HG02943 (cell line): ENCODE data around the gene RSPH1.

Experiments
- ATAC-seq: cut with Tn5 transposase; IDR thresholded peaks from one replicate; pipeline ENCODE4 v1.9.1; 2021; ENCODE audit warnings: mild to moderate bottlenecking, low read depth, moderate library complexity; ENCODE audit not compliant: unreplicated experiment

RSPH1 gene

DNA sequence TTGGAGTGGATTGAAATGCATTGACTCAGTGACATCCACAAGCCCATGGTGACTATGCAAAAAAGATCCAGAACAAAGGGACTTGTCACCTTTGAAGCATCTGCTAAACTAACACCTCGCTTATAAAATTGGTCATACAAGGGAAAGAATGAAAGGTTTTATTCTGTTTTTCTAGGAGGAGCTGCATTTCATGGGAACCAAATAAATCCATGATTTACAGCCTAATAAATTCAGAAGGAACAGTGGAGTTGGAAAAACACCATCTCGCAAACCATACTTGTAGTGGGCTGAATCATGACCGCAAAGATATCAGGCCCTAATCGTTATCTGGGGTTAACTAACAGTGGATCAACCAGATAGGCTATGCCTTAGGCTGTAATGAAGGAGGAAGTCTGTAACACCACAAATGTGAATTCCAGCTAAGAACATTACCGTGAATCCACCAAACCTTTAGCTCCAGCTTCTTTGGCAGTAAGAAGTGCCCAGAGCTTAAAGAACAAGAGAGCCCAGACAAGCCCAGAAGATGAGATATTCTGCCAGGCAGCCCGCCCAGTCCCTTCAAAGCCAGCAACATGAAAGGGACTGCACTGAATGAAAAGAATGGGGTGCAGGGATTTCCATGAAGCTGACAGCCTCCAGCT, 27.4 kb downstream of the RSPH1 start:
- ATAC-seq = no peak

DNA sequence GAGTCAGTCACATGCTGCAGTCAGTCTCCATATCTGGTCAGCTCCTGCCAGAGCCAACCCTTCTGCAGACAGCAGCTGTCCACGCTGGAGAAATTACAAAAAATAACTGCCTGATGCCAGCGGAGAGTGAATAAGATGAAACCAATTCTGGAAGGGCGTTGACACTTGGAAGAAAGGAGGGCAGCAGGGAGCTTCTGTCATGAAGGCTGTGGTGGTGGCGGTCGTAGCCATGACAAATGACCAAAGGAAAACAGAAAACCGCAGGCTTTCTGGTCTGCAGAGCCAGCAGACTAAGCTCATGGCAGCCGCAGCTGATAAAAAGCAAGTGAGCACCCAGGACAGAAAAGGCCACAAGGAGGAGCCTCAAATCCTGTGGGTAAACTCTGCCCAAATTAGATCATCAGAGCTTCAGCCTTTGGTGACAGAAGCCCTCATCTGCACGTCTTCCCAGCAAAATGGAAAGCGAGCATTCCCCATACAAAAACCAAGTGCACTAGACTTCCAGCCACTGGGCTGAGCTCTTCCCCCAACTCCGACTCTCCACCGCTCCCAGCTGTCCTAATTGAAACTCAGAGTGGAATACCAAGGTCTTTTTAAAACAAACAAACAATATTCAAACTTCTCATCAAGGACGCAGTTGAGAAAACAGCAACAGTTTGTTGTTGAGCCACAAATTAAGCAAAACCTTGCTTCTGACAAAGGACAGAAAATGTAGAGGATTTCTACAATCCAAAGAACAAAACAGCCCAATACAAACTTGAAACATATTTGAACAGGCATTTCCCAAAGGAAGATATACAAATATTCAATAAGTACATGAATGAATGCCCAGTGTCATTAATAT, 28.7 kb downstream of the RSPH1 start:
- no peak for ATAC-seq

DNA sequence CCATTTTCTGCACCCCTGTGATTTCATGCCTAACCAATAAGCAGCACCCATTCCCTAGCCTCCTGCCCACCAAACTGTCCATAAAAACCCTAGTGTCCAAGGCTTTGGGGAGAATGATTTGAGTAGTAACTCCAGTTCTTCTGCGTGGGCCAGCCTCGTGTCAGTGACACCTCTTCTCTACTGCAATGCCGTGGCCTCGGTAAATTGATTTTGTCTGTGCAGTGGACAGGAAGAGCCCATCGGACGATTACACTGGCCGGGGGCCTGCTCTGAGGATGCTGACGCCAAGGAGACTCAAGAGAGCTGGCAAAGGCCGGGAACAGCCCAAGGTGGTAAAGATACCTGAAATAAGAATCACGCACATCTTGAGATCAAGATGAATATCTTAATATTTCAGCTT, 29.3 kb downstream of the RSPH1 start:
- no peak for ATAC-seq

DNA sequence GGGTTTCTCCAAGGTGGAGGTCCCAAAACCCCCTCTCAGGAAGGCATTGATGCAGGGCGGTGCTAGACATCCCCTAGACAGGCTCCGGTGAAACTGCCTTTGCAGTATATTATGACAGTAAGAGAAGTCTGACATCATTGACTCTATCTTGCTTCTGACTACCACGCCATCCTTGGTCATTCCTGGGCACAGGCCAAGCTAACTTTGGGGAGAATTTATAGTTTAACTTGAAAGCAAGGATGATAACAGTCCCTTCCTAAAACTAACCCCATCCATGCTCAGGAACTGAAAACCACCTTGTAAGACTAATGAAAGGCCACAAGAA, 30.3 kb downstream of the RSPH1 start:
- ATAC-seq = no peak

DNA sequence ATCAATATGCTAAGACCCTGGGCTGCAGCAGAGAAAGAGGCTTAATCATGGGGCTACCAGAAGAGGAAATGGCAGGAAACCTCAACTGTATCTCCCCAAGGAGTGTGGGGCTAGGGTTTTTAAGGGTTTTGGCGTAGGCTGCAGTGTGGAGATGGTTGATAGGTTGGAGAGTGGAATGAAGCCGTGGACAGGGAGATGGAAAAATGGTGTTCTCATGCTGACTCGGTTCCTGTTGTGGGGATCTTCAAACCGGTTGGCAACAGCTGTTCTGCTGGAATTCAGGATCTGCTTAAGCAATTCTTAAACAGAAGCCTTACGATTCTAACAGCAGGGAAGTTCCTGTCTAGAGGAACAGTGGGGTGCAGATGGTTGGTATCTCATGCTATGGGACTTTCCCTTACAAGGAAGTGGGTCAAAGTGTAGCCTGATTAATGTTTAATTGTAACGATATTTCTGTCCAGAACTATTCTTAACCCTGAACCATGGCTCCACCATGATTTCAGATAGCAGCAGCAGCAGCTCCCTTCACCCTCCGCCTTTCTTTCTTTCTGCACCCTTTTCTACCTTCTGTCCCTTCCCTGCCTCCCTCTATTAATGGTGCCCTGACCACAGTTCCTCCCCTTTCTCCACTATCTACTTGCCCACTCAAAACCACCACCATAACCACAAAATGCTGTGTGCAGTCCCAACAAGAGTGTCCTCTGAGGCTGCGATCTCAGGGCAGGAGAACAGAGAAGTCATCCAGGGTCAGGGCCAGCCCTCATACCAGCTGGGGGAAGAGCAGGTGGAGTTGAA, 30.8 kb downstream of the RSPH1 start:
- ATAC-seq = no peak

- ATAC-seq = no peak
Measured at GRCh38 chr21:42463861-42464515, 32.0 kb downstream of the RSPH1 start.

DNA sequence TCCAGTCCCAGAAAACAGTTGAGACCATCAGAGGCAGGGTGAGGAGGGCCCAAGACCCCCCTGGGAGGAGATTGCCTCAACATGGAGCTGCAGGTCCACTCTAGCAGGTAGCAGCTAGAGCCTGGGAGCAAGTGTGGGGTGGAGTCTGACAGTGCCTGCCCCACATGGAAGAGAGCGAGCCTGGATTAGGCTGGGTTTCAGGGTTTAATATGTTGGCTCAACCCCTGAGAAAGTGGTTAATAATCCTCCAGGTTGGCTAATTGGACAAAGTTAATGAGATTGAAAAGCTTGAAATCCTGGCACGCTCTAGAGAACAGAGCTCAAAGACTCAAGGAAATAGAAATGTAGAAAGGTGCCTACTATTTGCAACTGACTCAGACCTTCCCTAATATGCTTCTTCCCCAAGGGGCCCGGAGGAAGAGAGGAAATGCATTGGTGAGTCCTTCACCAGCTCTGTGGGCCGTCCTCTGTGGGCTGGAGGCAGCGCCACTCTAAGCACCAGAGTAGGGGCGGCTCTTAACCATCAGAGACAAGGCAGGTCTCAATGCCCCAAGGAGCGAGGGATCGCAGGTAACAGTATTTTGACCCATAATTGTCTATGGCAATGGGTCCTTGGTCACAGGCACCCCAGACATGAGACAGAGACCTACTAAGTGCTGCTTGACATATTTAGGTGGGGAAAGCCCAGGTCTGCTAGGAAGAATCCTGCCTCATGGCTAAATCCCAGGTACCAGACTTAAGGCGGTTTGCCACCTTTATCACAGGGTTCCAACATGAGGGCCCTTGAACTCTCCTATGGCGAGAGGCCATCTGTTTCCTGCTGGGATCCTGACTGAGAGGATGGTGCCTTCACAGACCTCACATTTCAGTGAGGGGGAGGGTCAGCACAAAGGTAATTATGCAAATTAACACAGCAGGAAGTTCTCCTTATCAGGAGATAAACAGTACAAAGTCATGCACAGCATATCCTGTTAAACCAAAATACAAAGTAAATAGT, 33.8 kb downstream of the RSPH1 start:
- ATAC-seq = no peak

- no peak for ATAC-seq
Measured at GRCh38 chr21:42461185-42461520, 34.9 kb downstream of the RSPH1 start.

DNA sequence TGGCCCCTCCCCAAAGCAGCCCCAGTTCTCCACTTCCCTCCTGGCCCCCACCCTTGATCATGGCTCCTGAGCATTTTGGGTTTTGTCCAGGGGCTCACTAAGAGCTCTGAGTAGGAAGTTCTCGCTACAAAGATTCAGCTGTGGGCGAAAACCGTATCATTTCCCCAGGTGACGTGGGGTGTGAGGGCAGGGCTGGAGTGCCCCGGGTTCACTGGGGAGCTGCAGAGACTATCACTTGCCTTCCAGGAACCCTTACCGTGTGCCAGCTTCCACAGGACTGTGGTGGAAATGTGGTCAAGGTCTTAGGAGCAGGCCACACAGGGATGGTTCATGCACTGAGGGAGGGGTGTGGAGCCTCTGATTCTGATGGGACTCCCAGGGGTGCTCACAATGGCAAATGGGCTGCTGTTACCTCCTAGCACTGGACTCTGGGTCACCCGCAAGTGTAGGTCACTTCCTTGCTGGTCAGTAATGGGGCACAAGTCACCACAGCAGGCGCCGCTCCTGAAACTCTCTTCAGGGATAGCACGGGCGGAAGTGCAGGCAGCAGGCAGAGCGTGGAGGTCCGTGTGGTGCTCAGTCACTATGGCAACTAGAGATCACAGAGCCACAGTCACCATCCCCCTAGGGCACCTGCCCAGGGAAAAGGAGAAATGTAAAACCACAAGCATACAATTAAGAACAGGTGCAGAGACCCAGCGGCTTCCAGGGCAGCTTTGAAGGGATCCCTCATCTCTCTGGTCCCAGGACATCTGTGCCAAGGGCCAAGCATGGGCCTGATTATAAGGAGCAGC, 35.4 kb downstream of the RSPH1 start:
- ATAC-seq = no peak

GRCh38 chr21:42459546-42460215, 36.3 kb downstream of the RSPH1 start:
- no peak for ATAC-seq

DNA sequence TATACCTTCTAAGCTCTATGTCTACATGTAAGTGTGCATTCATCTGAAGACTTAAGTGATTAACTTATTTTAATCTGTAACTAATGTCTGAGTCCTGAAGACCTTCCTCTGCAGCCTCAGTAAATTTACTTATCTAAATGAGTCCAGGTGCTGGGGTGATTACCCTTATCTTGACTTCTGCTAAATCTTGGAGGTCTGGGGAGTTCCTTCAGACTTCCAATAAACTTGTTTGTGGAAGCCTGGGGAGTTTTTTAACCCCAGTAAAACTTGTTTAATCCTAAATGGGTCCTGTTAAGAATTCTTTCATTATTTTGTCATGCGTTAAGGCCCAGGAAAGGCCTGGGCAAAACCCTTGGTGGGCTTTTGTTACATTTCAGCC, 37.0 kb downstream of the RSPH1 start:
- no peak for ATAC-seq

DNA sequence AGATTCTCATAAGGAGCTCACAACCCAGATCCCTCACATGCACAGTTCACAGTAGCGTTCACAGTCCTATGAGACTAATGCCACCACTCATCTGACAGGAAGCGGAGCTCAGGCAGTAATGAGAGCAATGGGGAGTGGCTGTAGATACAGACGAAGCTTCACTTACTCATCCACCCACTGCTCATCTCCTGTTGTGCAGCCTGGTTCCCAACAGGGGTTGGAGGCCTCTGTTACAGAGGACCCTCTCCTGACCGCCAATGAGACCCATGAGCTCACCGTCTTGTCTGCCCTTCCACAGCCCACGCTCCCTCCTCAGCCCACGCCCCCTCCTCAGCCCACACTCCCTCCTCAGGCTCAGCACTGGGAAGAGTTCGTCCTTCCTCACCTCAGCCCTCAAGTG, 39.6 kb downstream of the RSPH1 start:
- ATAC-seq = no peak

DNA sequence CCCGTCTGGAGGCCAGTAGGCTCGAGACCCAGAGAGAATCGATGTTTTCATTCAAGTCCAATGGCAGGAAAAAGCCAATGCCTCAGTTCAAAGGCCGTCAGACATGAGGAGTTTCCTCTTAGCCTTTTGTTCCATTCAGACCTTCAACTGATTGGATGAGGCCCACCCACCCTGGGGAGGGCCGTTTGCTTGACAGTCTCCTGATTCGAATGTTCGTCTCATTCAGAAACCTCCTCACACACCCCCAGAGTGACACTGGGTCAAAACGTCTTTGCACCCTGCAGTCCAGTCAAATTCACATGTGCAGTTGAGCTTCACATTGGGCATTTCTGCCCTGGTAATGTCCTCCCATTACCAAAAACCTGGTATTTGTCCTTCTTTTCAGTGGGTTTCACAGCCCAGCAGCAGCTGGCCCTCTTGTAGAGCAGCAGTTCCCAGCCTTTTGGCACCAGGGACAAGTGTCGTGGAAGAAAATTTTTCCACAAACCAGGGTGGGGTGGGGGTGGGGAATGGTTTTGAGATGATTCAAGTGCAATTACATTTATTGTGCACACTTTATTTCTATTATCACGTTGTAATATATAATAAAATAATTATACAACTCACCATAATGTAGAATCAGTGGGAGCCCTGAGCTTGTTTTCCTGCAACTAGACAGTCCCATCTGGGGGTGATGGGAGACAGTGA, 40.1 kb downstream of the RSPH1 start:
- no peak for ATAC-seq

- no peak for ATAC-seq
Measured at GRCh38 chr21:42455196-42455595, 40.8 kb downstream of the RSPH1 start.

DNA sequence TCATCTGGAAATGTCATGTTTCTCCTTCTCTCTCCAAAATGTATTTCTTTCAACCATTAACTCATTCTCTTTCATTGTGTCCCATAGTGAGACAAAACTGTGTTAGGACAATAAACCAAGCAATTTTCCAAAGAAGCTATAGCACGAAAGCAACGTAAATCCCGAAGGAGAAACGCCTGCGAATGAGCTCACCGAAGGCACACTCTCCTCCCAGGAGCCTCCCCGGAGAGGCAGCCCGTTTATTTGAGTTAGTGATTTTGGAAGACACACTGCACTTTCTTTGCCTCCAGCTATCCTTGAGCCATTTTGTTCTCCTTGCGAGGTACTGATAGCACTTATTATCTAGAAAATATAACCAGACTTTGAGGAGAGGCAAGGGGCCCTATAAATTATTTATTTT, 41.2 kb downstream of the RSPH1 start:
- no peak for ATAC-seq

DNA sequence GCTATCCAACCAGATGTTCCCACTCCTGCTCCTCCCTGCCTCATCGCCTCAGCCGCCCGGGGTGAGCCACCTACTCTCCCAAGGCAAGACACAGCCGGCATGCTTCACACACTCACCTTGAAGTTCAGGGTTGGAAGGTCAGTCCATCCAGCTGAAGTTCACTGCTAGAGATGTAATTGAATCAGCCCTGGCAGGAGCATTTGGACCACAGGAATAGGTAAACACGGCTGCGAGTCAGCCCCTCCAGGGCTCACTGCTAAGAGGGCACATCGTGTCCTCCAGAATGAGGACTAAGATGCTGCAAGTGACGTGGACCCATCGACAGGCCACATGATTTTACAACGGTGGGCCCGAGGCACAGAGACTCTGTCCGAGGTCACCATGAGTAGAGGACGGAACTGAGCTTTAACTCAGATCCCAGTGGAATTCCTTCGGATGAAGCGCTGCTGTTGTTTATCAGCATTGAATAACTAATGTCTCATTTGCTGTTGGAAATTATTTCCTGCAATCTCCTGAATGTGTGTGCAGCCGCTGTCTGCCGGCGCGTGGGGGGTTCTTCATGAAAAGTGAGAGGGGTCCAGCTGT, 41.9 kb downstream of the RSPH1 start:
- no peak for ATAC-seq

DNA sequence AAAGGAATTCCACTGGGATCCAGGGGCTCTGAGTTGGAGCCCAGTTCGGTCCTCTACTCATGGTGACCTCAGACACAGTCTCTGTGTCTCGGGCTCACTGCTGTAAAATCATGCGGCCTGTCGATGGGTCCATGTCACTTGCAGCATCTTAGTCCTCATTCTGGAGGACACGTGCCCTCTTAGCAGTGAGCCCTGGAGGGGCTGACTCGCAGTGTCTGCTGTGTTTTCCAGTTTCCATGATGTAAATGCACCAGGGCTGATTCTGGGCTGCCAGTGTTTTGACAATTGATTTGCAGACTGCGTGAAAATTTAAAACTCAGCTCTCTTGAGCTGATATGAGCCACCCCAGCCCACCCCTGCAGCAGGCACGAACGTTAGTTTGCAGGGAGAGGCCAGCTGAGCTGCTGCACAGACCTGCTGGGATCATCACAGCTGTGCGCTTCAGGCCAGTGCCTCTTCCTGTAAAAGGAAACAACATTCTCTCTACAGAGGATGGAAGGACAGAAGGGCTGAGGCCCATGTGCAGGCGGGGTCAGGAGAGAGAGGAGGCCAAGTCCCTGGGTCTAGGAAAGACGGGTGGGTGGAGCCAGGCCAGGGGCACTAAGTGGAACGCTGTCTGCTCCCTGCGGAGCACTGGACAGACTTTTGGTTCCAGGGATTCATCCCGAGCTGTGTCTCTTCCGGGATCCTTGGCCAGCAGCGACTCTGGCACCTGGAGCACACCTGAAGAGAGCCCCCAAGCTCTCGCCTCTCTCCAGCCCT, 42.6 kb downstream of the RSPH1 start:
- ATAC-seq = no peak
